CD14-positive monocyte (primary cell): Measurements from ENCODE around the gene TCEAL7. TPM values are rescaled to one million over a fixed set of nuclear protein-coding genes. Genes with fewer than 3 reads are reported as not detected.

ENCODE experiments used
- DNase-seq, 3 donors: peaks; one replicate each; pipeline ENCODE4 v3.0.0-alpha.2; 2011 to 2022
- H2AFZ ChIP-seq: 2 replicates; pipeline ENCODE4 v1.6.0; 2012; ENCODE audit warnings: mild to moderate bottlenecking, low read depth, low read length, inconsistent platforms; ENCODE audit not compliant: insufficient read depth, poor library complexity, severe bottlenecking
- H3K27ac ChIP-seq, 2 donors: 1 replicate in 1 of 2; 2 replicates in 1 of 2; pipeline ENCODE4 v1.5.1; 2012 to 2013; ENCODE audit warnings: low read length in 2 of 2, control low read depth in 1 of 2, inconsistent platforms in 1 of 2, low read depth in 1 of 2, mild to moderate bottlenecking in 1 of 2
- H3K27me3 ChIP-seq, 2 donors: one replicate each; pipeline versions ENCODE4 v1.6.0 to v1.6.1; 2011 to 2013; ENCODE audit warnings: low read length in 2 of 2; ENCODE audit not compliant: control insufficient read depth in 2 of 2, insufficient read depth in 2 of 2
- H3K36me3 ChIP-seq, 2 donors: replicated peaks in 1 of 2; 1 replicate in 1 of 2; 2 replicates in 1 of 2; pipeline versions ENCODE4 v1.5.1 to v1.6.1; 2012 to 2013; ENCODE audit warnings: low read length in 2 of 2, control low read depth in 1 of 2, inconsistent platforms in 1 of 2, mild to moderate bottlenecking in 1 of 2; ENCODE audit not compliant: insufficient read depth in 2 of 2, control insufficient read depth in 1 of 2
- H3K4me1 ChIP-seq, 2 donors: 1 replicate in 1 of 2; 2 replicates in 1 of 2; pipeline versions ENCODE4 v1.5.1 to v1.6.1; 2012 to 2013; ENCODE audit warnings: low read length in 2 of 2, control low read depth in 1 of 2, inconsistent platforms in 1 of 2, mild to moderate bottlenecking in 1 of 2, moderate library complexity in 1 of 2; ENCODE audit not compliant: insufficient read depth in 2 of 2, control insufficient read depth in 1 of 2
- H3K4me2 ChIP-seq: replicated peaks from 2 replicates; pipeline ENCODE3; 2012; ENCODE audit warnings: low read length, moderate library complexity, mild to moderate bottlenecking; ENCODE audit not compliant: poor library complexity, severe bottlenecking; ENCODE audit errors: extremely low read depth
- H3K4me3 ChIP-seq, 3 experiments: fragments of 200-600 bp in 1 of 3; sonication (generic) in 1 of 3; replicated peaks in 1 of 3; 1 replicate in 2 of 3; 2 replicates in 1 of 3; pipeline ENCODE4 v1.5.1; 2011 to 2013; ENCODE audit warnings: low read length in 3 of 3, mild to moderate bottlenecking in 3 of 3, control low read depth in 2 of 3, low read depth in 2 of 3, inconsistent platforms in 1 of 3, moderate library complexity in 1 of 3
- H3K79me2 ChIP-seq: 2 replicates; pipeline ENCODE4 v1.6.0; 2012; ENCODE audit warnings: mild to moderate bottlenecking, control low read depth, inconsistent platforms, low read length, moderate library complexity; ENCODE audit not compliant: insufficient read depth
- H3K9ac ChIP-seq: 2 replicates; pipeline ENCODE4 v1.6.0; 2017; ENCODE audit warnings: low read length, mild to moderate bottlenecking; ENCODE audit not compliant: insufficient read depth, poor library complexity, severe bottlenecking
- H3K9me3 ChIP-seq, 2 donors: replicated peaks in 1 of 2; 1 replicate in 1 of 2; 2 replicates in 1 of 2; pipeline versions ENCODE4 v1.5.1 to v1.6.1; 2012 to 2013; ENCODE audit warnings: low read length in 2 of 2, control low read depth in 1 of 2; ENCODE audit not compliant: control insufficient read depth in 1 of 2, insufficient read depth in 1 of 2
- H4K20me1 ChIP-seq: 2 replicates; pipeline ENCODE4 v1.6.0; 2012; ENCODE audit warnings: mild to moderate bottlenecking, low read length, control low read depth, moderate library complexity; ENCODE audit not compliant: insufficient read depth
- H3K27ac Mint-ChIP-seq, 7 donors: one replicate each; pipeline ENCODE4 v1.8.0; 2020; ENCODE audit warnings: mild to moderate bottlenecking in 7 of 7, mixed read lengths in 7 of 7, moderate library complexity in 6 of 7, inconsistent platforms in 2 of 7
- H3K27me3 Mint-ChIP-seq, 3 donors: one replicate each; pipeline ENCODE4 v1.8.0; 2021 to 2022; ENCODE audit warnings: low read depth in 3 of 3, mild to moderate bottlenecking in 3 of 3, mixed read lengths in 3 of 3, moderate library complexity in 3 of 3, inconsistent platforms in 1 of 3
- H3K36me3 Mint-ChIP-seq, 2 donors: one replicate each; pipeline ENCODE4 v1.8.0; 2020; ENCODE audit warnings: mixed read lengths in 2 of 2, inconsistent platforms in 1 of 2, mild to moderate bottlenecking in 1 of 2
- H3K4me1 Mint-ChIP-seq: one replicate; pipeline ENCODE4 v1.8.0; 2020; ENCODE audit warnings: mild to moderate bottlenecking, mixed read lengths
- H3K4me3 Mint-ChIP-seq, 2 donors: one replicate each; pipeline ENCODE4 v1.8.0; 2020; ENCODE audit warnings: mild to moderate bottlenecking in 2 of 2, mixed read lengths in 2 of 2, moderate library complexity in 1 of 2
- H3K9me3 Mint-ChIP-seq, 7 donors: one replicate each; pipeline ENCODE4 v1.8.0; 2020 to 2022; ENCODE audit warnings: mixed read lengths in 7 of 7, mild to moderate bottlenecking in 6 of 7, moderate library complexity in 6 of 7, inconsistent platforms in 2 of 7
- CTCF ChIP-seq: fragments of 200-600 bp; IDR thresholded peaks from one replicate; pipeline ENCODE4 v1.8.0; 2022; ENCODE audit warnings: antibody characterized with exemption, mild to moderate bottlenecking
- WGBS: methylation state at CpG from one replicate; pipeline ENCODE4 v1.1.5; 2013; ENCODE audit warnings: missing lambda C conversion rate; ENCODE audit not compliant: insufficient coverage; 5-methylcytosine and 5-hydroxymethylcytosine counted together
- intact Hi-C, 2 donors: fragments of 100-400 bp; cut with micrococcal nuclease; formaldehyde crosslinking; loops; one replicate each; pipeline versions ENCODE4 v1.15.0 to v1.15.1; 2023
- polyA plus RNA-seq, 3 donors: library from polyadenylated mRNA; depleted of rRNA in 1 of 3; unstranded in 2 of 3; stranded (reverse) in 1 of 3; fragments of 300-500 nt in 2 of 3; fragments of >200 nt in 1 of 3; fragmentation: Illumina TruSeq in 2 of 3; gene quantifications; 1 replicate in 2 of 3; 2 replicates in 1 of 3; pipeline ENCODE4 v1.2.3, GENCODE V29; 2012 to 2021

TCEAL7 gene
- polyA plus RNA-seq, 3 donors = not detected

DNA sequence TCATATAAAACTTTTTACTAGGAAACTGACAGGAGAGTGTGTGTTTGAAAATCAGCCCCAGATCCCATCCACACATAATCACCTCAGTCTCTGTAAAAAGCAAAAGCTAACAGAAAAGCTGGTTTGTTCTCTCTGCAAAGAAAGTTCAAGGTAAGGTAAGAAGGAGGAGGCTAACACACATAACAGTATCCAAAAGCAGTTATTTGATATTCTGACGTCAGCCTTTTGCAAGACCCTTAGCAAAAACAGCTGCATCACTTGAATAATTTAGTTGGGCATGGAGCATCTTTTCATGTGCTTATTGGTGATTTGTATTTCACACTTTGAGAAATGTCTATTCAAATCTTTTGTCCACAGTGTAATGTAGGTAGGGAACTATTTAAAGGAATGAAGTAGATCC is 31.8 kb downstream of the TCEAL7 start:
- H3K4me1 Mint-ChIP-seq = peaks cover 8% of the 10 kb centered on the region
- Histone ChIP-seq H3K4me1 (peaks cover 3 to 5% of the 10 kb centered on the region in 2 donors), H3K4me2 (no peak overlapping the region), H2AFZ (no peak overlapping the region), H3K27me3 (no peaks in the 10 kb centered on the region), H4K20me1 (no peaks in the 10 kb centered on the region), H3K79me2 (no peaks in the 10 kb centered on the region), H3K9me3 (no peaks in the 10 kb centered on the region), H3K27ac (no peak overlapping the region), H3K9ac (no peak overlapping the region), H3K4me3 (no peak overlapping the region), H3K36me3 (no peaks in the 10 kb centered on the region)
- no CpG with 5 or more reads among the region's 1 CpG for WGBS
- no peak overlapping the region for H3K27ac Mint-ChIP-seq
- no peak for DNase-seq
- no peak overlapping the region for H3K4me3 Mint-ChIP-seq
- H3K27me3 Mint-ChIP-seq = peaks cover 0 to 3% (median 0%) of the 10 kb centered on the region in 3 donors
- TF ChIP-seq CTCF = no peak
- H3K36me3 Mint-ChIP-seq = no peaks in the 10 kb centered on the region
- peaks cover 0 to 3% (median 0%) of the 10 kb centered on the region in 7 donors for H3K9me3 Mint-ChIP-seq
- intact Hi-C loops = no loop called here

GRCh38 chrX:103362474-103362873 is 32.4 kb downstream of the TCEAL7 start:
- H3K27ac ChIP-seq = no peak overlapping the region
- H3K27me3 ChIP-seq = no peaks in the 10 kb centered on the region
- H3K9ac ChIP-seq = no peak overlapping the region
- Mint-ChIP-seq H3K4me1 (peaks cover 8% of the 10 kb centered on the region), H3K27ac (no peak overlapping the region), H3K27me3 (peaks cover 0 to 2% (median 2%) of the 10 kb centered on the region in 3 donors), H3K36me3 (no peaks in the 10 kb centered on the region), H3K9me3 (peaks cover 0 to 3% (median 0%) of the 10 kb centered on the region in 7 donors), H3K4me3 (no peak overlapping the region)
- no peaks in the 10 kb centered on the region for H3K36me3 ChIP-seq
- no CpG with 5 or more reads among the region's 1 CpG for WGBS
- no peak overlapping the region for H2AFZ ChIP-seq
- H3K4me2 ChIP-seq = no peak overlapping the region
- intact Hi-C loops = no loop called here
- no peaks in the 10 kb centered on the region for H3K9me3 ChIP-seq
- TF ChIP-seq CTCF = no peak
- H4K20me1 ChIP-seq = no peaks in the 10 kb centered on the region
- no peaks in the 10 kb centered on the region for H3K79me2 ChIP-seq
- no peak for DNase-seq
- no peak overlapping the region for H3K4me3 ChIP-seq
- no peaks in the 10 kb centered on the region for H3K4me1 ChIP-seq
